SJSA1 (cell line): ENCODE measurements around the gene SH3GLB2. TPM values are rescaled to one million over a fixed set of nuclear protein-coding genes. Genes with fewer than 3 reads are reported as not detected.
"Not testable (repeated sequence)": the region's sequence is repeated elsewhere in the genome, so short reads cannot be mapped to it uniquely, and the experiment has no call there.

Source experiments
- DNase-seq, 2 experiments: peaks; one replicate each; pipeline ENCODE4 v3.0.0-alpha.2; 2015 to 2020; ENCODE audit warnings: low spot score in 2 of 2, low read depth in 1 of 2
- H3K27ac ChIP-seq: fragments of 250-450 bp; sonication (Bioruptor Pico); 2 replicates; pipeline ENCODE4 v1.5.1; 2020; ENCODE audit warnings: mild to moderate bottlenecking, moderate library complexity
- H3K27me3 ChIP-seq: fragments of 250-450 bp; sonication (Bioruptor Pico); replicated peaks from 2 replicates; pipeline ENCODE4 v1.5.1; 2020; ENCODE audit warnings: mild to moderate bottlenecking, moderate library complexity
- H3K36me3 ChIP-seq: fragments of 250-450 bp; sonication (Bioruptor Pico); 2 replicates; pipeline ENCODE4 v1.5.1; 2020; ENCODE audit warnings: mild to moderate bottlenecking
- H3K4me1 ChIP-seq: fragments of 250-450 bp; sonication (Bioruptor Pico); replicated peaks from 2 replicates; pipeline ENCODE4 v1.6.1; 2021; ENCODE audit warnings: mild to moderate bottlenecking
- H3K4me3 ChIP-seq: fragments of 250-450 bp; sonication (Bioruptor Pico); 2 replicates; pipeline ENCODE4 v1.5.1; 2020; ENCODE audit warnings: mild to moderate bottlenecking
- H3K9me3 ChIP-seq: fragments of 250-450 bp; sonication (Bioruptor Pico); replicated peaks from 2 replicates; pipeline ENCODE4 v1.5.1; 2020; ENCODE audit warnings: mild to moderate bottlenecking
- total RNA-seq: library from RNA; depleted of rRNA; stranded (reverse); fragments of >200 nt; shearing (Covaris generic); gene quantifications from 2 replicates; pipeline ENCODE4 v1.2.3, GENCODE V29; 2014; rRNA removed

Gene SH3GLB2
- total RNA-seq, 1 experiment from 2014 or later, result 39.9 TPM

DNA sequence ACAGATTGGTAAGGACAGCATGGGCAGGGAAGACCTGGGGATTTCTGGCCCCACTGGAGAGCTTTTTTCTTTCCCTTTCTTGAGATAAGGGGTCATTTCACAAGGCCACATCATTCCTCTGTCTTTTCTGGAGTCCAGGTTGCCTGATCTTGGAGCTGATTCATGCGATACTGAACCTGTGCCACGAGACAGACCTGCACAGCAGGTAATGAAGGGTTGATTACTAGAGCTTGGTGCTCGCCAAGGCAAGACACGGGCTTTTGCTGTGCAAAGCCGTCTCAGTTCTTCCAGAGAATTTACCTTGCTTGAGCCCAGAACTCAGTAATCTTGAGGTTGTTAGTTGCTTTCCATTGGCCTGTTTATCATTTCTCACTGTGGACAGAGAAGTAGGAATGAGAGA, 41.5 kb downstream of the SH3GLB2 start:
- no peak for DNase-seq
- Histone ChIP-seq H3K4me1 (0 out of 2 replicates have a peak, but pooled peaks cover 6% of the 10 kb centered on the region), H3K36me3 (peaks cover 74% of the 10 kb centered on the region), H3K27me3 (no peaks in the 10 kb centered on the region), H3K9me3 (no peaks in the 10 kb centered on the region), H3K27ac (no peak overlapping the region), H3K4me3 (no peak overlapping the region)

GRCh38 chr9:128983536-128983935, 44.6 kb downstream of the SH3GLB2 start:
- no peak for DNase-seq
- Histone ChIP-seq H3K27me3 (no peaks in the 10 kb centered on the region), H3K4me1 (0 out of 2 replicates have a peak, but pooled peaks cover 6% of the 10 kb centered on the region), H3K36me3 (peaks cover 88% of the 10 kb centered on the region), H3K9me3 (no peaks in the 10 kb centered on the region), H3K4me3 (no peak overlapping the region), H3K27ac (no peak overlapping the region)

- Histone ChIP-seq H3K9me3 (no peaks in the 10 kb centered on the region), H3K4me1 (no peaks in the 10 kb centered on the region), H3K4me3 (no peak overlapping the region), H3K27ac (no peak overlapping the region), H3K36me3 (peaks cover 85% of the 10 kb centered on the region), H3K27me3 (no peaks in the 10 kb centered on the region)
- DNase-seq, result no peak
Observed at GRCh38 chr9:128979111-128979510, 49.0 kb downstream of the SH3GLB2 start.

DNA sequence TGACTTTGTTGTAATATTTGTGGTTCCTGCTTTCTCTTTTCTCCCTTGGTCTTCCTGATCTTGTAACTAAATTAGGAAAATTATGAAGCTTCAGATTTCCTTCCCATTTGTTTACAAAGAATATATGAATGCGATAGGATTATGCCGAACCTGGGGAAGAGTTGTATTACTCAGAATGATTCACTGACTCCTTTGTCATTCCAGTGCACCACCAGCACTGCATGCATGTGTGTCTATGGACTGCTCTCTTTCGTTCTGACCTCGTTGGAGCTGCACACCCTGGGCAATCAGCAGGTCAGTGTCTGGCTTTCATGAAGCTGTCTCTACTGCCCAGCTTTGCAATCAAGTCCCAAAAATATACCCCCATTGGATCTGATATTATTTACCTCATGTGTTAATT, 55.2 kb downstream of the SH3GLB2 start:
- peak; percentile 19 to 47 for DNase-seq
- Histone ChIP-seq H3K27ac (no peak overlapping the region), H3K27me3 (no peaks in the 10 kb centered on the region), H3K4me1 (peaks cover 23% of the 10 kb centered on the region), H3K4me3 (no peak overlapping the region), H3K36me3 (peaks cover 89% of the 10 kb centered on the region), H3K9me3 (no peaks in the 10 kb centered on the region)

DNA sequence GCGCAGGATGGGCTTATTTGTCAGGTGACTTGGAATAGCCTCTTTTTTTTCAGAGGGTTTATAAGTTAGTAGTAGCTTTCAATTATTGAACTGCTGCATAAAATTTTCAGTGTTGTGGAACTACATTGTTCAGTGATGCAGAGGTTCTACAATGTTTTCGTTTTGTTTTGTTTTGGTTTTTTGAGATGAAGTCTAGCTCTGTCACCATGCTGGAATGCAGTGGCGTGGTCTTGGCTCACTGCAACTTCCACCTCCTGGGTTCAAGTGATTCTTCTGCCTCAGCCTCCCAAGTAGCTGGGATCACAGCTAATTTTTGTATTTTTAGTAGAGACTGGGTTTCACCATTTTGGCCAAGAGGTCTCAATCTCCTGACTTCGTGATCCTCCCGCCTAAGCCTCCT, 58.6 kb downstream of the SH3GLB2 start:
- no peak overlapping the region for H3K4me3 ChIP-seq
- peaks cover 68% of the 10 kb centered on the region for H3K36me3 ChIP-seq
- no peaks in the 10 kb centered on the region for H3K9me3 ChIP-seq
- H3K4me1 ChIP-seq, result peaks cover 23% of the 10 kb centered on the region
- H3K27ac ChIP-seq, result 0 out of 2 replicates have a peak overlapping the region, but pooled peaks have one; percentile 3
- DNase-seq, result peak in 1 of 2 experiments; percentile 7
- no peaks in the 10 kb centered on the region for H3K27me3 ChIP-seq

- not testable (repeated sequence) for H3K4me3 ChIP-seq, H3K27me3 ChIP-seq, H3K4me1 ChIP-seq, DNase-seq, H3K9me3 ChIP-seq, H3K27ac ChIP-seq
- peaks cover 52% of the 10 kb centered on the region for H3K36me3 ChIP-seq
Observed at GRCh38 chr9:128961403-128961802, 66.7 kb downstream of the SH3GLB2 start.

Other genes starting within 250 kb of the SH3GLB2 start
- gene TBC1D13, start 241.1 kb downstream of the SH3GLB2 start, total RNA-seq, result 5.9 and 20.6 TPM in 2 replicates
- 27.5 and 41.8 TPM in 2 replicates for gene ENDOG, start 209.8 kb downstream of the SH3GLB2 start, total RNA-seq
- 13.5 and 15.3 TPM in 2 replicates for gene SPOUT1, start 198.5 kb downstream of the SH3GLB2 start, total RNA-seq
- 7.9 and 18.3 TPM in 2 replicates for gene KYAT1, start 146.4 kb downstream of the SH3GLB2 start, total RNA-seq
- gene LRRC8A, start 146.2 kb downstream of the SH3GLB2 start, total RNA-seq, result 88.7 and 99.4 TPM in 2 replicates
- gene PHYHD1, start 107.3 kb downstream of the SH3GLB2 start, total RNA-seq, result not detected in 2 replicates
- 26.6 and 31.6 TPM in 2 replicates for gene DOLK, start 80.7 kb downstream of the SH3GLB2 start, total RNA-seq
- 32.3 and 76.3 TPM in 2 replicates for gene NUP188, start 80.6 kb downstream of the SH3GLB2 start, total RNA-seq
- 17.6 and 24.9 TPM in 2 replicates for gene MIGA2, start 8.3 kb upstream of the SH3GLB2 start, total RNA-seq
- gene DOLPP1, start 52.8 kb upstream of the SH3GLB2 start, total RNA-seq, result 24.4 and 31.5 TPM in 2 replicates
- 8.9 and 20.3 TPM in 2 replicates for gene CRAT, start 82.5 kb upstream of the SH3GLB2 start, total RNA-seq
- 80.7 and 93.3 TPM in 2 replicates for gene PTPA, start 83.1 kb upstream of the SH3GLB2 start, total RNA-seq
- 6.7 and 8.8 TPM in 2 replicates for gene IER5L, start 149.9 kb upstream of the SH3GLB2 start, total RNA-seq